GM19025 (cell line): Measurements from ENCODE around the gene GALNT4.

Experiments
- ATAC-seq: cut with Tn5 transposase; IDR thresholded peaks from one replicate; pipeline ENCODE4 v1.9.1; 2021; ENCODE audit warnings: mild to moderate bottlenecking, low read depth, moderate library complexity; ENCODE audit not compliant: unreplicated experiment

GALNT4 gene

DNA sequence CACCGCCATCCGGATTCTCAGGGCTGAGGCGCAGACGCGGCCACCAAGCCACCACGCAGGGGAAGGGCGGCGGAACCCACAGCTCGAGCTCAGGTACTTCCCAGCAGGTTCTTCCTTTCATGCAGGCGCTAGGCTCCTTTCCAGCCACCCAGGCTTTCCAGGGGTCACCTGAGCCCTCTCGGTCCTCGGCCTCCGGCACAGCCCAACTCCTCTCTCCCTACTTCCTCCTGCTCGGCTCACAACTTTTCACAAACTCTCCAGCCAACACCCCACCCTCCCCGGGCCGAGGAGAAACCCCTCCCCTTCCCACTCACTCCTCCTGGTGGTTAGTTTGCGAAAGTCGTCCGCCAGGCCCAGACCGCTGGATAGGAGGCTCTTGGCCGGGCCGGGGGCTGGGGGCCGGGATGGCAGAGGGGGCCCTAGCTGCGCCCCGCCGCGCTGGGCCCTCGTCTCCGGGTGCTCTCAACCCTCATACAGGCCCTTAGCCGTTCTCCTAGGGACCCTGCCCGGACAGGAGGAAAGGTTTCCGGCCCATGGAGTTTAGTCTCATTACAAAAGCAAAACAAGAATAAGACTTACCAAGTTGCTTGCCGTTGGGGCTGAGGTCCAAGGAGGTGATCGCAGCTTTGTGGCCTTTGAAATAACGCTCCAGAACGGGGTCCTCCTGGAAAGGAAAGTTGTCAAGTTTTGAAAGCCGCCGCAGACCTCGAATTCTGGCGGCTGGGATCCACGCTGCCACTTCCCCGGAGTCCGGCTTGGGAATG is at the start of gene GALNT4:
Gene GALNT4, minus strand, starts transcription at position 256 of the 764 bp plus-strand sequence. Its CDS starts 247 bp downstream, at position 9.
- ATAC-seq, result peak; percentile 69

DNA sequence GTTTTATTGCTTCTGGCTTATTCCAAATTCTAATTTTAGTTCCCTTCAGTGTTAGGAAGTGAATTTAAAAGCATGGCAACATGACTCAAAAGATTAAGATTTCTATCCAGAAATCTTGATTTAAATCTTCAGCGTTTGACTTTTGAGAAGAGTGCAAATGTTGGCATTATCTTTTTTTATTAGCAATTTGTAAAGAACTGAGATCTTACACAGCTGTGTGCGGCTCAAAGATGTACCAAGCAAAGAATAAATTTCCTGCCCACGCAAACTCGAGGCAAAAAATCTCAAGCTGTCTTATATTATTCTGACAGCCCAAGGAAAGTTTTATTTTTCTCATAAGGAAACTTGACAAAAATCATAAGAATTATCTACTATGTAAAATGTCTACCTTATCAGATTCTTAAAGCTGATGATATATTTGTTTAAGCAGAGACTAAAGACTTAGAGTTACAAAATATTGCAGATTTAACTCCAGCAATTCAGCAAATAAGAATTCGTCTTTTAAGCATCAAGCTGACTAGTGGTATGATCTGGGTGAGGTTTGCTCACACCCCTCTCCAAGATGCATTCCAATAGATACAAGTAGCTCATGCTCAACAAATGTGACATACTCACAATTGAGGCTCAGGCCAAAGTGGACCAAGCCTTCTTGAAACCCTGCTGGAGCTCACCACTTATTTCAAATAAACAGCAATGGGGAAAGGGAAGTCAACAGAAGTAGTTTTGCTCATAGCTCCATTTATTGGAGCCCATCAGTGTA is 48.6 kb upstream of the GALNT4 start:
- no peak for ATAC-seq

DNA sequence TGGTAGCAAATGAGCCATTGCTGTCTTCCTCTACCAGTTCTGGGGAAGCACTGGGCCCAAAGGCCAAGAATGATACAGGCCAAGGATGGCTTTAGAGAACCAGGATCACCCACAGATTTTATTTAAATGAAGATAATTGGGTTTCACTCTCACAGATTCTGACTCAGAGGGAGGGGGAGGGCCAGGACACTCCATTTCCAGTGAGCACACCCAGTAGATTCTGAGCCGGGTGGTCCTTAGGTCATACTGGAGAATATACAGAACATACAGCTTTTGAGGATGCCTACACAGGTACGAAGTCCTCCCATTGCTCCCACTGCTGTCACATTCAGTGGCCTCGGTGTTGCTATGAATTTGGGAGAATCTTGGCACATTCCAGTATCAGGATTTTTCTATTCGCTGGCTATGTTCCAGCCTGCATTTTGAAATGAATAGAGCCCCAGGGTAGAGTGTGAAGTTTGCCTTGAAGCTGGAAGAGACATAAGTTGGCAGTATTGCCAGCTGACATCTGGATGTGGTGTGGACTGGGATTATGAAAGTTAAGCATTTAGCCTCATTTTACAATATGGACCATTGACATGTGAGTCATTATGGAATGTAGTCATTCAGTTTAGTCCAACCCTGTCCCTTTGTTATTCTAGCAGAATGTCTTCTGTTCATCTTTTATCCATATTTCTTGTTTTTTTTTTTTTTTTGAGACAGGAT is 47.0 kb upstream of the GALNT4 start:
- ATAC-seq, result no peak

DNA sequence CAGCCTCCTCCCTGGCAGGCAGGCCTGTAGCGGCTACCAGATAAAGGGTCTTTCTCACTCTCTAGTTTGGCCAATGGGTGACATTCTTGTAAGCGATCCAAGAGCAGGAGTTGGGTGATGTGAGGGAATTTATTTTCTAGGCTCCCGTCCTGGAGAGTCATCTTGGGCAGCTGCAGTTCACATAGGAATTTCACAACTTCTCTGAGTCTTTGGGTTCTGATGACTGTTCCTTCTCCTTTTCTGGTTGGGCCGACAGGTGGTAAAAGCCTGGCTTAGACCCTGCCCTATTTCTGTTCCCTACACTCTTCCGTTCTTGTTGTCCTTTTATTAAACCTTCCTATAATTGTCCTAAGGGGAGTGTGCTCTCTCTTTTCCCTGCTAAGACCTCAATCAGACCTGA is 43.9 kb upstream of the GALNT4 start:
- no peak for ATAC-seq

DNA sequence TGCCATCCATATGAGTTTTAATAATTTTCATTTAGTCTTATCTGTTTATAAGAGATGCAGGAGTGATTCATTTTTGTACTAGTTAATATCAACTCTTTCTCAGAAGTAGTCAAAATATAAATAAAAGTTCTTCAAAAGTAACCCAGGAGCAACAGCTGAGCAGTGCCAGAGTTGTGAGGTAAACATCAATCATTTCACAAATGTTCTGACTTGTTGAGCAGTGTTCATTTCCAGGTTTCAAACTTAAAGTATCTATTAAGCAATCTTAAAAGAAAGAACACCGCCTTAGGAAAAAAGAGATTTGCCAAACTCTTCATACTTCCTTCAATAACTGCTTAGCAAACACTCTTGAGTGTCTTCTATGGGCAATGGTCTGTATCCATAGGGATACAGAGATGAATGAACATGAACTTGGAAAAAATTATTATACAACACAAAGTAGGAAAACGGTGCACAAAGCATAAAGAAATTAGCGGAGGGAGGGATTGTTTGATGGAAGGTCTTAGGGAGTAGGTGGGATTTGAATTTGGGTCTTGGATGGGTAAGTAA is 43.2 kb upstream of the GALNT4 start:
- no peak for ATAC-seq

DNA sequence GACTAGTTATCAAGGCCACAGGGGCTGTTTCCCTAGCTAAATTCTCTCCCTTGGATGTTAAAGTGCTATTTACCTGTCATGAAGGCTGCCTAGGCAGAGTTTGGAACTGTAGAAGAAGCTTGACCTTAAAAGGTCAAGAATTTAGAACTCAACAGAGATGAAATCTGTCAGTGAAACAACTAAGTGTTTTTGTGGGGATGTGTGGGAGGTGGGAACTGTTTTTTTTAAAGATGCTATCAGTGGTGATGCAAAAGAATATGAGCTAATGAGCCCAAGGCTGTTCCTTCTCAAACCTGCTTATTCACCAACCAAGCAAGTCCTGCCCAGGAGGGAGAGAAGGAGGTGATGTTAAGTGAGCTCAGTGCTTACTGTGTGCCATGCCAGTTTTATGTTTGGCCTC is 42.0 kb upstream of the GALNT4 start:
- ATAC-seq, result no peak

DNA sequence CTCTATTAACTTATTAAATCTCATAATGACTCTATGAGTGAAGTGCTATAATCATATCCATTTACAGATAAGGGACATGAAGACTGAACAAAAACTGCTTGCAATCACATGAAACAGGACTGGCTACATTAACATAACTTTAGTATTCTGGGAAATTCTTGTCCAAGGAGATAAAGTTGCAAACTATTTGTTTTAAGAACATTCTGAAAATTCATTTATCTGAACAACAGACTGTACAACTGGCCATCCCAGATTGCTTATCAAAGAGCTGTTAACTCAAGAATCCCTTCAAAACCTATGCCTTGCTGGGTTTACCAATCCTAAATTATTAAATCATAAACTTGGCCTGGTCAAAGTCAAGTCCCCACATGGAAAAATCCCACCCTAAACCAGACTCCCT is 40.4 kb upstream of the GALNT4 start:
- no peak for ATAC-seq

DNA sequence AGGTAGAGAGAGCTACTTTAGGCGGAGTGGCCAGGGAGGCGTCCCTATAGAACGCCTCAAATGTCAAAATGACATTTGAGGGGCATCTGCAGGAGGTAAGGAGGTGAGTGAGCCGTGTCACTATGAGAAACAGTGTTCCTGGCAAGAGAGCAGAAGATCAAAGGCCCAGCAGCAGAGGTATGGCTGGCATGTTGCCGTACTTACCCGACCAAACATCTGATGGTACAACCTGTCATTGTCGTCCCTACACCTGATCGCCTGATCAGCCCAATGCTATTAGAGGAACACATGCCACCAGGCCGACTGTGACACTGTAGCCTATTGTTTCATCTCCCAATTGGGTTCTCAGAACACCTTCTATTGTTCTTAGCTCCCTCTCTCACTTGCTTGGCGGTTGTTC is 35.2 kb upstream of the GALNT4 start:
- ATAC-seq, result no peak

DNA sequence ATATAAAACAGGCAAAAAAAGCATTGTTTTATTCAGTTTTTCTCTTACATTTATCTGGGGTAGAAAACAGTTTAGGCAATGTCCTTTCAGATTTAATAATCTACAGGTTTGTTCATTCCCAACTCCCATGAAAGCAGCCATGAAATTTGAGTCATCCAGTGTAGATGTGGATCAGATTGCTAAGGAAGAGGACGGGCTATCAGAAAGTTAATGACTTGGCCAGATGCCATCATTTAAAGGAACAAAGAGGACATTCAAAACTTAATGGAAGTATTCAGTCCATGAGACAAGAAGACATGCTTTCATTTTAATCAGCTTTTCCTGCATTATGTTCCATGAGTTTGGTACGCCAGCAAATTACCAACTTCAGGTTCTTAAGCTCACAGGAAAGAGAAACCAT is 32.4 kb upstream of the GALNT4 start:
- ATAC-seq, result no peak

DNA sequence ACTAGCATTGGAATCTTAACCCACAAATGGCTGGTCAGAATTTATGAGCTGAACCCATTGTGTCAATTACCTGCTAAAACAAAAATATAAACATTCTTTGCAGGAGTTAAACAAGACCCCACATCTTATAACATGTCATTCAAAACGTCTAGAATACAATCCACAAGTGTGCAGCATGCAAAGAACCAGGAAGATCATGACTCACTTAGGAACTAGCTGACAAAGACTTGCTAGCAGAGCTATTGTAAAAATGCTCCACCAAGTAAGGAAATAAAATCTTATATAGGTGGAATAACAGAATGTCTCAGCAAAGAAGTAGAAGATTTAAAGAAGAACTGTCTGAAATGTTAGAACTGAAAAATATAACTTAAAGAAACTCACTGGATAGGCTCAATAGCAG is 27.8 kb upstream of the GALNT4 start:
- no peak for ATAC-seq

DNA sequence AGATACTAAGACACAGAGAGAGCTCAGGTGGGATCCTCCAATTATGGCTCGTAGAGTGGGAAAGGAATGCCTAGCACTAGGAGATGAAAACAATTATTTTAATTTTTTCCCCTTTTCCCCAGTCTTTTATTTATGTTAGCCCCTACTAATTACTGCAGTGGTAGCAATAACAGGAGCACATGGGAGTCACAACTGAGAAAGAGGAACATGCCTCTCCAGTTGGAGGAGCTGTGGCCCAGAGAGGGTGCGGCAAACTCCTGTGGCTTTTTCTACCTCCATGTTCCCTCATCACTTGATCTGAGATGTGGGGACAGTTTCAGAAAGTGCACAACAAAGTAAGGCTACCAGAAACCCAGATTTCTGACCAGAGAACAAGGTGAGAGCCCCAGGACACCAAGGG is 27.2 kb upstream of the GALNT4 start:
- no peak for ATAC-seq

DNA sequence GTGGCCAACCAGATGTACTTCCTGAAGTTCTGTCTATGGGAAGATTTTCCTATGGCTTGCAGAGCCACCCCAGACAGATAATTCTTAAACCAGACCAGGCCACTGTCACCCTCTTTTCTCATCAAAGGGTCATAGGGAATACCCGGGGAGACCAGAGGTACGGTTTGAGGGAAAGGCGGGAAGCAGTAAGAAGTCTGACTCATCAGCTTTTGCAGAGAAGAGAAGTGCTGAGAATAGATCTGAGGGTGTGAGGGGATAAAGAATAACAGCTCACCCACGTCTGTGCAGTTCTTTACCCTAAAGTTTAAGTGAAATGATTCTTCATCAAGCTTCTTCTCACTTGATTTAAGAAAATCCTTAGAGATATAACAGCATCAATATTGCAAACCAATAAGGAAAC is 22.5 kb upstream of the GALNT4 start:
- no peak for ATAC-seq

DNA sequence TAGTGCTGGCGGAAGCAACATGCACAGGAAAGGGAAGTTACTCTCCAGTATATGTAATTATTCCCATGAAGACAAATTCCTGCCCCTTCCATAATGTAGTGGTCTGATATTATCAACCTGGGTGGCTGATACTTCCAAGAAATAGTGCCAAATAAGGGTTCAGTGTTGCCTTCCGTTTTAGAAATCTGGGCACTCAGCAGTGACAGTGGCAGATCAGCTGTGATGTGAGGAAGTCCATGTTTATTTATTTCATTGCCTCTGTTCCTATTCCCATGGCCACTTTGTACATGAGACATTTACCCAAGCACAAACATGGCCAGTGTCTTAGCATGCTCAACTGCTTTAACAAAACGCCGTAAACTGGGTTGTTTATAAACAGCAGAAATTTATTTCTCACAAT is 21.6 kb upstream of the GALNT4 start:
- ATAC-seq, result no peak

DNA sequence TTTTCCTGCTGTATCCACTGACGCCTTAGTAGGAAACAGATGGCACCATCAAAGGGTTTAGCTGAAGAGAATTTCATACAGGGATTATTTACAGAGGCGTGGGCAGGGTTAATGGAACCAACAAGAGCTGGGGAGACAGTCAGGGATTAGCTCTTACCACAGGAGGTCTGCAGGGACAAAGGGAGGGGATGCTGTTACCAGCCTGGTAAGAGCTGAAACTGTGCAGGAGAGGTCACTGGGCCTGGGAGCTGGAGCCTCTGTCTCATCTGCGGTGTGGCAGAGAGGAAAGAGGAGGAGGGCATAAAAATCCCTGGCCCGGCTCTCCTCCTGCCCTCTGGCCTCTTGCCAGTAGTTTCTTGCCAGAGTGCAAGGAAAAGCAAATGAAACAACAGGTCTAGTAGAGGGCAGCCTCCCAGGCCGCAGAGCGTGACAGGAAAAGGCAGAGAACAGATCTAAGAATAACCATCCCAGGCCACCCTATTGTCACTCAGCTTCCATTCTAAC is 20.1 kb upstream of the GALNT4 start:
- ATAC-seq, result no peak

DNA sequence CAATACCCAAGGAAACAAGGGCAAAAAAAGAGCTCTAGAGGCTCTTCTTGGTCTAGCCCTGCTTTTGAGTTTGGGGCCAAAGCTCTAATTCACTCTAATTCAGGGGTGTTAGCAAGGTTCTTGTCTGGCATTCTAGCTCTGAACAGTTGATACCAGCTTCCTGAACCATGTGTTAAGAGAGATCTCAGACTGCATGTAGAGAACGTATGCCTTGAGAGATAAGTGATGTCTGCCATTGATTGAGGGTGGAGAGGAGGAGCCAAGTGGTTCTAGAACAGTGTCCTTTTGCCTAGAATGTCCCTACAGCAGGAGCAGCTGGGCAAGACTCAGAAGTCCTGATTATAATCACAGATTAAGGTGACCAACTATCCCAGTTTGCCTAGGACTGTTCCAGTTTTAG is 19.4 kb upstream of the GALNT4 start:
- ATAC-seq, result no peak

DNA sequence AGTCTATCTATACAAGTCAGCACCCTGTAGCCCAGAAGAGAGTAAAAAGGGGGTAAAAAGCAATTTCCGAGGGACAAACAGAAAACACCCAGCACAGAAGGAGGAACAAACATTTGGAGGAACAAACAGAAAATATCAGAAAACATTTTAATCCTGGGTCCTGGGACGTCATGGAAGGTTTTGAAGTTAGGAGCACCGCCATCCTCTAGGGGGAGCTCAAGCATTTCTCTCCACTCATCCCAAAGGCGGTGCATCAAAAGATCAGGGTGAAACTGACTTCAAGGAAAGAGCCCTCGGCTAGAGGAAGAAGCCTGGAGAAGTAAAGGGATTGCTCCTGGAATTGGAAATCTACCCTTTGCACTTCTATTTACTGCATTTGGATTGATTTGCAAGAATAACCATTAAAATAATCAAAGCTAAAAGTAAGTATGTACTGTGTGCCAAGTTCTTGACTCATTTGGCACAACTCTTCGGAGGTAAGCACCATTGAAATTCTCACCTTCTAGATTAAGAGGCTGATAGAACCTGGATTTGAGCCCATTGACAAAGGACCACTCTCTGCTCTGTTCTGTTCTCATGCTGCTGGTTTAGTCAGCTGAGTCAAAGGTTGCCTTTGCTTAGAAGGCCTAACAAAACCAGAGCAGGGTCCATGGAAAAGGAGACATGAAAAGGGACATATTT is 18.5 kb upstream of the GALNT4 start:
- ATAC-seq, result peak; percentile 78

DNA sequence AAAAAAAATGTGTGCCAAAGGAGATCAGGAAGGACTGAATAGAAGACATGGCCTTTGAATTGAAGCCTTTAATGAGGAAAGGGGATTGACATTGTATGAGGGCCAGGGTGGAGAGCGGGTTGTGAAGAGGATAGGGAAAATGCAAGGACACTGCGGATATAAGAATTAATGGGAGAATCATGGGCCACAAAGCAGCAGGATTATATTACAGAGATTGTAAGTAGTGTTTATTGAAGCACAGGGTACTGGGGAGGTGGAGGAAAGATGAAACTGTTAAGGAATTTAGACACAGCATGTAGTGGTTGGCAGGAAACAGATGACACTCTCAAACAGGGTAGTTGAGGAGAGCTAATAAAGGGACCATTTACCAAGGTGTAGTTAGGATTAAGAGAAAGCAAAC is 17.6 kb upstream of the GALNT4 start:
- ATAC-seq, result no peak

DNA sequence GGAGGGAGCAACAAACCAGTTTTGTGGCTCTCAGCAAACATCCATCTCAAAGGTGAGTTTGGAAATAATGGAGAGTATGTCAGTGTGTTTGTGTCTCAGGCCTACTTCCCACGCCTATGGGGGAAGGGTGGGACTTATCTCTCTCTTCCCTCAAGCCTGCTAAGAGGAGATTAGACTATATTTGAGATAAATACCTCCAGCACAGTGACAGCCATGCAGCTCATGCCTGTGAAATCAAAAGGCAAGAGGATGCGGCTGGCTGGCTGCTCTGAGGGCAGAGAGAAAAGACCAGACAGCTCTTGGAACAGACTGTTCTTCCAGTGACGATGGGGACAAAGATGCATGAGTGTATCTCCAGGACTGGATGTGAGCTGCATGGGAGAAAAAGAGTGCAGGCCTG is 16.0 kb upstream of the GALNT4 start:
- no peak for ATAC-seq

DNA sequence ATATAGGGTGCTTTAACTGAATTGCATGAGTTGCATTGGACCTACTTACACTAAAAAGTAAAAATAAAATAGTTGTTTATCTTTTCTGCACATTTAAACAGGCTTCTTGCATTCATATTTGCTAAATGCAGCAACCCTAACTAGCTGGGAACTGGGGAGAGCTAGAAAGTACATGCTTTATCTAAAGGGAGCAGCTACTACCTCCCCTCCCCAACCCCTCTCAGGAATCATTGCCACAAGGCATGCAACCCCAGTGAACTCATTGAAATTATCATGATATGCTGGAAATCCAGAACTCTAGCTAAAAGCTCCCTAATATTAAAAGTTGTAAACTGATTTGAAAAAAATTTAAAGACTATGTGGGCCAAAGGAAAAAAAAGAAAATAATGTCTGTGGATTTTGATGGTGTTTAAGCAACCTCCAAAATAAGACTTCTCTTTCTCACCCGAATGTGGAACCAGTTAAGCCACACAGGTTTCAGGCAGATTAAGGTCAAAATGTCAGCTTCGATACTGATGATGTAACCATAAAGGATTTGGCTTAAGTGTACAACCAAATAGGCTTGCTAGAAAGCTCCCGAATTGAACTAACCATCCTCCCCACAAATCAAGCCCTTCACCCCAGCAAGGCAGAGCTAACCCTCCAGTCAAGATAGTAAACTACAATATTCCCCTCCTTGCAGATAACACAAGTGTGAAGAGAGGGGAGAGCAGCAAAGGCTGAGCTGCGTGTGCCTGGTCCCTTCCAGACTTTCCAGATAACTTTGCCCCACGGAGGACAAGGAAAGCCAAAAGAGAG is 15.0 kb upstream of the GALNT4 start:
- ATAC-seq, result no peak

DNA sequence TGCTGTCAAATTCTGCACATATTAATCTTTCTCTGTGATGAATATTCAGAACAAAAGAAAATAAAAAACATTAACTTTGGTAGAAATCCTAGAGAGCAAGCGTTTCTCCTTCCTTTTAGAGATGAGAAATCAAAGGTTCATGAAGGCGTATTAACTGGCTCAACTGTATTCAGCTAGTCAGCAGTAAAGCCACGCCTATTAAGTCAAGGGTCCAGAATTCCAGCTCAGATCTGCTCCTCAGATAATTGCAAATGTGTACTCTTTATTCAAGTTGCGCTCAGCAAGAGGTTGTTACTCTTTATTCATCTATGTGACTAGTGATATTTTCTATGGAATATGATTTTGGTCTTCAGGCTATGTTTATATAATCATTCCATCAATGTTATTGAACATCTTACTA is 14.3 kb upstream of the GALNT4 start:
- no peak for ATAC-seq
